ENCODE measurements around the gene IGFLR1.
"Not testable (repeated sequence)": the region's sequence is repeated elsewhere in the genome, so short reads cannot be mapped to it uniquely, and the experiment has no call there.

Gene IGFLR1

GRCh38 chr19:35703343-35703742 is 38.9 kb downstream of the IGFLR1 start:
- no peak overlapping the region for H3K4me3 ChIP-seq (ENCODE audit: low read depth, low read length)
- no peak for TF ChIP-seq CTCF (IDR thresholded peaks at IDR 0.05; ENCODE audit: low read depth, low read length)

DNA sequence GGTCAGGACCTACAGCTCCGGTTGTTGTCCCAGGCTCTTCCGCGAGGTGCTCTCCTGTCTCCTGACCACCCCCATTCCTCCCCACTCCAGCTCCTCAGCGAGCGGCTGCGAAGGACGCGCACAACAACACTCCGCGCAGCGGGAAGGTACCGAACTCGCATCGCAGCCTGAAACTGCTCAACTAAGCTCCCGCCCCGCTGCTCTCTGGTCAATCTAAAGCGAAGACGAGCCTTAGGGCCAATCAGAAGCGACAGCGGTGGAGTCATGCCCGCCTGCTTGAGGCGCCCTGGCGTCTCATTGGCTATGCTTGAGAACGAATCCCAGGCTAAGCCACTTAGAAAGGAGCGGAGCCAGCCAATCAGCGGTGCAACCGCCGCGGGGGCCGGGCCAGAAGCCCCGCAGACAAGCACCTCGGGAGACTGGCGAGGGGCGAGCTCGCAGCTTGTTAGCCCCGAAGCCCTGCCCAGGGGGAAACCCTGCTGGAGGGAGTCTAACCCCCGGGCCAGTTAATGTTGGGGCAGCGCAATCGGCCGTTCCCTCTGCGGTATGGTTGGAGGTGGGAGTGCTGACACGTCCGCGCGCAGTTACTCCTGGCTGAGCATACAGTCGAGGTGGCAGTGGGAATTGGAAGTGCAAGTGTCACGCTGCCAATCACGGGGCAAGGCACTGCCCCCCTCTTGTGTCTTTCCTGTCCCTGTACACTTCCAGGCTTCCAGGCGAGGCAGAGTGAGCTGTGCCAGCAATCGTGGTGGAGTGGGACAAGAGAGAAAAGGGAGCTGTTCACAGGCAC is 39.8 kb downstream of the IGFLR1 start:
- TF ChIP-seq CTCF (IDR thresholded peaks at IDR 0.05; ENCODE audit: low read depth, low read length): no peak

DNA sequence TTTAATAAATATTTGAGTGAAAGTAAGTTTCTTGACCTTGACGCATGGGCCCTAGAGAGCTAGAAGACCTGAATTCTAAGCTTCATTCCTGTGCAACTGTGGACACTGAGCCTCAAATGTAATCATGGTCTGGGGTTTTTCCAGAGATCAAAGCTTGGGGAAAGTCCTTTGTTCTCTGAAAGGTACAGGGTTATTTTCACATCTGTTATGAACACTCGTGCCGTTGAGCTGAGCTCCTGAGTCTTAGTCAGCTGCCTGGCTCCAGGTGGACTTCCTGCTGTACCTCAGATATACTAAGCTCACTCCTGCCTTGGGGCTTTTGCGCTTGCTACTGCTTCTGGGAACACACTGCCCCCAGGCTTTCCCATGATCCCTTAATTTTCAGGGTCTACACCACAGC is 45.4 kb downstream of the IGFLR1 start:
- no peak for TF ChIP-seq CTCF (IDR thresholded peaks at IDR 0.05; ENCODE audit: low read depth, low read length)
- no peak overlapping the region for H3K4me3 ChIP-seq (ENCODE audit: low read depth, low read length)

More for the DNA sequence above, 39.8 kb downstream of the IGFLR1 start:
- H3K4me3 ChIP-seq (ENCODE audit: low read depth, low read length): peak overlapping the region; percentile 66

- no peak overlapping the region for H3K4me3 ChIP-seq (ENCODE audit: low read depth, low read length)
- TF ChIP-seq CTCF (IDR thresholded peaks at IDR 0.05; ENCODE audit: low read depth, low read length): no peak
Measured at GRCh38 chr19:35695895-35696422, 46.3 kb downstream of the IGFLR1 start.

DNA sequence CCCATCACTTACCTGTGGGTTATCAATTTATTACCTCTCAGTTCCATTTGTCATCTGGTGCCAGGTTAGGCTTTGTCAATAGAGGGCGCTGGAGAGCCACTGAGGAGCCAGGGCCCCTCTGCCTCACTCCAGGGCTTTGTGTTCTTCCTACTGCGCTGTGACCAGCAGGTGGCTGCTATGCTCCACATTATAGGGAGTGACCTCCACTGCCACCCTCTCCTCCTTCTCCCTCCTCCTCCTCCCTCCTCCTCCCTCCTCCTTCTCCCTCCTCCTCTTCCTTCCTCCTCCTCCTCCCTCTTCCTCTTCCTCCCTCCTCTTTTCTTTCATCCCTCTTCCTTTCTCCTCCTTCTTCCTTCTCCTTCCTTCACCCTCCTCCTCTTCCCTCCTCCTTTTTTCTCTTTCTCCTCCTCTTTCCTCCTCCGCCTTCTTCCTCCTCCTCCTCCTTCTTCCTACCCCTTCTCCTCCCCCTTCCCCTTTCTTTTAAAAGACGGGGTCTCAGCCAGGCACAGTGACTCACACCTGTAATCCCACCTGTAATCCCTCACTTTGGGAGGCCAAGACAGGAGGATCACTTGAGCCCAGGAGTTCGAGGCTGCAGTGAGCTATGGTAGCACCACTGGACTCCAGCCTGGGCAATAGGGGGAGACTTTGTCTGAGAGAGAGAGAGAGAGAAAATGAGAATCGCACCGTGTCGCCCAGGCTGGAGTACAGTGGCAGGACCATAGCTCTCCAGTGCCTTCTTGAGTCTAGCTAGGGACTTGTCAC is 48.2 kb downstream of the IGFLR1 start:
- no peak overlapping the region for H3K4me3 ChIP-seq (ENCODE audit: low read depth, low read length)
- TF ChIP-seq CTCF (IDR thresholded peaks at IDR 0.05; ENCODE audit: low read depth, low read length): peak; percentile 95

GRCh38 chr19:35693422-35693821 is 48.8 kb downstream of the IGFLR1 start:
- H3K4me3 ChIP-seq (ENCODE audit: low read depth, low read length): no peak overlapping the region
- no peak for TF ChIP-seq CTCF (IDR thresholded peaks at IDR 0.05; ENCODE audit: low read depth, low read length)

DNA sequence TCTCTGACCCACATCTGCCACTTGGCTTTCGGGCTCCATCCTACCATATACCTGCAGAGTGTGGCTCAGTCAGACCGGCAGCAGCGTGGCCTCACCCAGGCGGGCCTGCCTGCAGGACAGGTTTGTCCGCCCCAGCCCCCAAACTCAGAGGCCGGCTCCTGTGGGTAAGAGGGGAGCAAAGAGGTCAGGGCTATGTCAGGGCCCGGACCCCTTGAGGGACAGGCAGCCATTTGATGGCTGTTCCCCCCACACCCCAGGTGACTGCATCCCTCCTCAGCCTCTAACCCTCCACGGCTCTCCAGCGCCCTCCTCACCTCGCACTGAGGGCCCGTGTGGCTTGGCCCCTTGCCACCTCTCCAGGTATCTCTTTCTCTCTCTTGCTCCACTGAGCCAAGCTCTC is 50.2 kb downstream of the IGFLR1 start:
- TF ChIP-seq CTCF (IDR thresholded peaks at IDR 0.05; ENCODE audit: low read depth, low read length): no peak

DNA sequence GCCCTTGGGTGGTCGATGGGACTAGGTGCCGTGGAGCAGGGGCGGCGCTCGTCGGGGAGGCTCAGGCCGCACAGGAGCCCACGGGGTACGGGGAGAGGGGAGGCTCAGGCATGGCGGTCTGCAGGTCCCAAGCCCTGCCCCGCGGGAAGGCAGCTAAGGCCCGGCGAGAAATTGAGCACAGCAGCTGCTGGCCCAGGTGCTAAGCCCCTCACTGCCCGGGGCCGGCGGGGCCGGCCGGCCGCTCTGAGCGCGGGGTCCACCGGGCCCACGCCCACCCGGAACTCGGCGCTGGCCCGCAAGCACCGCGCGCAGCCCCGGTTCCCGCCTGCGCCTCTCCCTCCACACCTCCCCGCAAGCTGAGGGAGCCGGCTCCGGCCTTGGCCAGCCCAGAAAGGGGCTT is 51.1 kb downstream of the IGFLR1 start:
- H3K4me3 ChIP-seq (ENCODE audit: low read depth, low read length): not testable (repeated sequence)

More for the DNA sequence above, 50.2 kb downstream of the IGFLR1 start:
- no peak overlapping the region for H3K4me3 ChIP-seq (ENCODE audit: low read depth, low read length)
